ENCODE results near the gene PAQR9.

DNA sequence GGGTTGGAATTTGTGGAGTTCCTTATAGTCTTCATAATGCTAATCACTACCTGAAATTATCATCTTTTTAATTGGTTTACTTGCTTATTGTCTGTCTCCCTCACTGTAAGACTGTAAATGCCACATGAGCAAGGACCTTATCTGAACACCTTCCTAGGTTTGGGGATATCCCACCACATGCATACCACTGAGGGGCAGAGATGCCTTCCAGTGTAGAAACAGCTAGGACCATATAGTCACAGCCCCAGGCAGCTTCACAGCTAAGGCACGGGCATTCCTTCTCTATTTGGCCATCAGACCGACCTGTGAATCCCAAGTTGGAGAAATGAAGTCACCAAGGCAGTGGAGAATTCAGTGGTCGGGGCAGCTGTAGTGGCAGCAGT, 28.6 kb downstream of the PAQR9 start:
- TF ChIP-seq, protein P1, sequence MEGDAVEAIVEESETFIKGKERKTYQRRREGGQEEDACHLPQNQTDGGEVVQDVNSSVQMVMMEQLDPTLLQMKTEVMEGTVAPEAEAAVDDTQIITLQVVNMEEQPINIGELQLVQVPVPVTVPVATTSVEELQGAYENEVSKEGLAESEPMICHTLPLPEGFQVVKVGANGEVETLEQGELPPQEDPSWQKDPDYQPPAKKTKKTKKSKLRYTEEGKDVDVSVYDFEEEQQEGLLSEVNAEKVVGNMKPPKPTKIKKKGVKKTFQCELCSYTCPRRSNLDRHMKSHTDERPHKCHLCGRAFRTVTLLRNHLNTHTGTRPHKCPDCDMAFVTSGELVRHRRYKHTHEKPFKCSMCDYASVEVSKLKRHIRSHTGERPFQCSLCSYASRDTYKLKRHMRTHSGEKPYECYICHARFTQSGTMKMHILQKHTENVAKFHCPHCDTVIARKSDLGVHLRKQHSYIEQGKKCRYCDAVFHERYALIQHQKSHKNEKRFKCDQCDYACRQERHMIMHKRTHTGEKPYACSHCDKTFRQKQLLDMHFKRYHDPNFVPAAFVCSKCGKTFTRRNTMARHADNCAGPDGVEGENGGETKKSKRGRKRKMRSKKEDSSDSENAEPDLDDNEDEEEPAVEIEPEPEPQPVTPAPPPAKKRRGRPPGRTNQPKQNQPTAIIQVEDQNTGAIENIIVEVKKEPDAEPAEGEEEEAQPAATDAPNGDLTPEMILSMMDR (IDR thresholded peaks at IDR 0.05) = no peak
- no peak for TF ChIP-seq EZH2 (IDR thresholded peaks at IDR 0.05; ENCODE audit: borderline replicate concordance, insufficient read depth, low read depth, low read length, poor library complexity, severe bottlenecking)

All from B cell (primary cell).